GM23338 (cell line): ENCODE data around the gene OTOGL. TPM values are rescaled to one million over a fixed set of nuclear protein-coding genes. Genes with fewer than 3 reads are reported as not detected.

Source experiments
- CREB1 ChIP-seq: fragments of 250-450 bp; sonication (Bioruptor Pico); IDR thresholded peaks from 2 replicates; pipeline ENCODE4 v1.5.0; 2020; ENCODE audit warnings: low read depth, mild to moderate bottlenecking, moderate library complexity
- ETS1 ChIP-seq: IDR thresholded peaks from 2 replicates; pipeline ENCODE4 v1.6.1; 2016; ENCODE audit warnings: antibody characterized with exemption
- EZH2phosphoT487 ChIP-seq: fragments of 200-600 bp; sonication (generic); IDR thresholded peaks from one replicate; pipeline ENCODE4 v1.8.1; 2018; ENCODE audit warnings: antibody characterized with exemption; ENCODE audit not compliant: unreplicated experiment
- JUNB ChIP-seq: IDR thresholded peaks from one replicate; pipeline ENCODE4 v1.6.1; 2016; ENCODE audit warnings: antibody characterized with exemption; ENCODE audit not compliant: unreplicated experiment
- NANOG ChIP-seq: IDR thresholded peaks from 2 replicates; pipeline ENCODE4 v1.6.1; 2016; ENCODE audit warnings: antibody characterized with exemption, borderline replicate concordance
- REST ChIP-seq: IDR thresholded peaks from one replicate; pipeline ENCODE4 v1.6.1; 2018; ENCODE audit warnings: antibody characterized with exemption; ENCODE audit not compliant: unreplicated experiment
- STAT1 ChIP-seq: IDR thresholded peaks from one replicate; pipeline ENCODE4 v1.6.1; 2016; ENCODE audit warnings: antibody characterized with exemption; ENCODE audit not compliant: unreplicated experiment
- ZNF331 ChIP-seq: fragments of 250-450 bp; sonication (Bioruptor Pico); IDR thresholded peaks from 2 replicates; pipeline ENCODE4 v1.5.0; 2020; ENCODE audit warnings: low read depth, mild to moderate bottlenecking, moderate library complexity
- polyA plus RNA-seq: library from polyadenylated mRNA; unstranded; fragments of >200 nt; fragmentation: Nextera tagmentation; extraction: Ambion mirVana; gene quantifications from 2 replicates; pipeline ENCODE4 v1.2.1, GENCODE V29; 2016
- total RNA-seq: library from RNA; depleted of rRNA; stranded (reverse); fragments of >200 nt; shearing (Covaris generic); gene quantifications from 2 replicates; pipeline ENCODE4 v1.2.3, GENCODE V29; 2014
- TF ChIP-seq, protein P1 (sequence below): fragments of 250-450 bp; sonication (Bioruptor Pico); IDR thresholded peaks from 2 replicates; pipeline ENCODE4 v1.5.0; 2020; ENCODE audit warnings: mild to moderate bottlenecking, moderate library complexity

The OTOGL gene
- total and polyA plus RNA-seq, 2 experiments from 2014 or later: 0.36 to 0.66 TPM

- TF ChIP-seq, protein P1, sequence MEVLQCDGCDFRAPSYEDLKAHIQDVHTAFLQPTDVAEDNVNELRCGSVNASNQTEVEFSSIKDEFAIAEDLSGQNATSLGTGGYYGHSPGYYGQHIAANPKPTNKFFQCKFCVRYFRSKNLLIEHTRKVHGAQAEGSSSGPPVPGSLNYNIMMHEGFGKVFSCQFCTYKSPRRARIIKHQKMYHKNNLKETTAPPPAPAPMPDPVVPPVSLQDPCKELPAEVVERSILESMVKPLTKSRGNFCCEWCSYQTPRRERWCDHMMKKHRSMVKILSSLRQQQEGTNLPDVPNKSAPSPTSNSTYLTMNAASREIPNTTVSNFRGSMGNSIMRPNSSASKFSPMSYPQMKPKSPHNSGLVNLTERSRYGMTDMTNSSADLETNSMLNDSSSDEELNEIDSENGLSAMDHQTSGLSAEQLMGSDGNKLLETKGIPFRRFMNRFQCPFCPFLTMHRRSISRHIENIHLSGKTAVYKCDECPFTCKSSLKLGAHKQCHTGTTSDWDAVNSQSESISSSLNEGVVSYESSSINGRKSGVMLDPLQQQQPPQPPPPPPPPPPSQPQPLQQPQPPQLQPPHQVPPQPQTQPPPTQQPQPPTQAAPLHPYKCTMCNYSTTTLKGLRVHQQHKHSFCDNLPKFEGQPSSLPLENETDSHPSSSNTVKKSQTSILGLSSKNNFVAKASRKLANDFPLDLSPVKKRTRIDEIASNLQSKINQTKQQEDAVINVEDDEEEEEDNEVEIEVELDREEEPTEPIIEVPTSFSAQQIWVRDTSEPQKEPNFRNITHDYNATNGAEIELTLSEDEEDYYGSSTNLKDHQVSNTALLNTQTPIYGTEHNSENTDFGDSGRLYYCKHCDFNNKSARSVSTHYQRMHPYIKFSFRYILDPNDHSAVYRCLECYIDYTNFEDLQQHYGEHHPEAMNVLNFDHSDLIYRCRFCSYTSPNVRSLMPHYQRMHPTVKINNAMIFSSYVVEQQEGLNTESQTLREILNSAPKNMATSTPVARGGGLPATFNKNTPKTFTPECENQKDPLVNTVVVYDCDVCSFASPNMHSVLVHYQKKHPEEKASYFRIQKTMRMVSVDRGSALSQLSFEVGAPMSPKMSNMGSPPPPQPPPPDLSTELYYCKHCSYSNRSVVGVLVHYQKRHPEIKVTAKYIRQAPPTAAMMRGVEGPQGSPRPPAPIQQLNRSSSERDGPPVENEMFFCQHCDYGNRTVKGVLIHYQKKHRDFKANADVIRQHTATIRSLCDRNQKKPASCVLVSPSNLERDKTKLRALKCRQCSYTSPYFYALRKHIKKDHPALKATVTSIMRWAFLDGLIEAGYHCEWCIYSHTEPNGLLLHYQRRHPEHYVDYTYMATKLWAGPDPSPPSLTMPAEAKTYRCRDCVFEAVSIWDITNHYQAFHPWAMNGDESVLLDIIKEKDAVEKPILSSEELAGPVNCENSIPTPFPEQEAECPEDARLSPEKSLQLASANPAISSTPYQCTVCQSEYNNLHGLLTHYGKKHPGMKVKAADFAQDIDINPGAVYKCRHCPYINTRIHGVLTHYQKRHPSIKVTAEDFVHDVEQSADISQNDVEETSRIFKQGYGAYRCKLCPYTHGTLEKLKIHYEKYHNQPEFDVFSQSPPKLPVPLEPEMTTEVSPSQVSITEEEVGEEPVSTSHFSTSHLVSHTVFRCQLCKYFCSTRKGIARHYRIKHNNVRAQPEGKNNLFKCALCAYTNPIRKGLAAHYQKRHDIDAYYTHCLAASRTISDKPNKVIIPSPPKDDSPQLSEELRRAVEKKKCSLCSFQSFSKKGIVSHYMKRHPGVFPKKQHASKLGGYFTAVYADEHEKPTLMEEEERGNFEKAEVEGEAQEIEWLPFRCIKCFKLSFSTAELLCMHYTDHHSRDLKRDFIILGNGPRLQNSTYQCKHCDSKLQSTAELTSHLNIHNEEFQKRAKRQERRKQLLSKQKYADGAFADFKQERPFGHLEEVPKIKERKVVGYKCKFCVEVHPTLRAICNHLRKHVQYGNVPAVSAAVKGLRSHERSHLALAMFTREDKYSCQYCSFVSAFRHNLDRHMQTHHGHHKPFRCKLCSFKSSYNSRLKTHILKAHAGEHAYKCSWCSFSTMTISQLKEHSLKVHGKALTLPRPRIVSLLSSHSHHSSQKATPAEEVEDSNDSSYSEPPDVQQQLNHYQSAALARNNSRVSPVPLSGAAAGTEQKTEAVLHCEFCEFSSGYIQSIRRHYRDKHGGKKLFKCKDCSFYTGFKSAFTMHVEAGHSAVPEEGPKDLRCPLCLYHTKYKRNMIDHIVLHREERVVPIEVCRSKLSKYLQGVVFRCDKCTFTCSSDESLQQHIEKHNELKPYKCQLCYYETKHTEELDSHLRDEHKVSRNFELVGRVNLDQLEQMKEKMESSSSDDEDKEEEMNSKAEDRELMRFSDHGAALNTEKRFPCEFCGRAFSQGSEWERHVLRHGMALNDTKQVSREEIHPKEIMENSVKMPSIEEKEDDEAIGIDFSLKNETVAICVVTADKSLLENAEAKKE (CRISPR knock-in tag): no peak
- TF ChIP-seq JUNB (no peak), REST (no peak), CREB1 (CRISPR knock-in tag) (no peak), ZNF331 (CRISPR knock-in tag) (no peak), STAT1 (no peak), ETS1 (no peak), EZH2phosphoT487 (no peak), NANOG (no peak)
Measured at GRCh38 chr12:80142640-80143039, 43.3 kb downstream of the OTOGL start (continued).
